ENCODE data around the gene UBAC2. TPM values are rescaled to one million over a fixed set of nuclear protein-coding genes. Genes with fewer than 3 reads are reported as not detected.

Gene UBAC2
- total RNA-seq, 1 donor from 2014 or later: 70.8 TPM

DNA sequence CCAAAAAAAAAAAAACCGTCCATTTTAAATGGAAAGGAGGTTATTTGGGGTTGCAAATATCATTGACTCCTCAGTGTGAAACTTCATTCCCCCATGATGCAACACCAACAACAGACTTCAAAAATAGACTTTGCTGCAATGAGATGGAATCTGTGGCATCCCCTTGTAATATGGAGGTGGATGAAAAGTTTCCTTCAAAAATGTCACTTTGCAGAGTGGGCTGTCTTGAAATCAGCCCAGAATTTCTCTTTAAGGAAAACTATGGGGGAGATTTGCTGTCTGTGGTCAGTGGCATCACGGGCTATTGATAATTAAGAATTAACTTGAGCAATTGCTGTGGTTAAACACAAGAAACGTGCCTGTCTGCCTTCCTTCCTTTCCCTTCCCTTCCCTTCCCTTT is 56.1 kb downstream of the UBAC2 start:
- TF ChIP-seq, protein P1, sequence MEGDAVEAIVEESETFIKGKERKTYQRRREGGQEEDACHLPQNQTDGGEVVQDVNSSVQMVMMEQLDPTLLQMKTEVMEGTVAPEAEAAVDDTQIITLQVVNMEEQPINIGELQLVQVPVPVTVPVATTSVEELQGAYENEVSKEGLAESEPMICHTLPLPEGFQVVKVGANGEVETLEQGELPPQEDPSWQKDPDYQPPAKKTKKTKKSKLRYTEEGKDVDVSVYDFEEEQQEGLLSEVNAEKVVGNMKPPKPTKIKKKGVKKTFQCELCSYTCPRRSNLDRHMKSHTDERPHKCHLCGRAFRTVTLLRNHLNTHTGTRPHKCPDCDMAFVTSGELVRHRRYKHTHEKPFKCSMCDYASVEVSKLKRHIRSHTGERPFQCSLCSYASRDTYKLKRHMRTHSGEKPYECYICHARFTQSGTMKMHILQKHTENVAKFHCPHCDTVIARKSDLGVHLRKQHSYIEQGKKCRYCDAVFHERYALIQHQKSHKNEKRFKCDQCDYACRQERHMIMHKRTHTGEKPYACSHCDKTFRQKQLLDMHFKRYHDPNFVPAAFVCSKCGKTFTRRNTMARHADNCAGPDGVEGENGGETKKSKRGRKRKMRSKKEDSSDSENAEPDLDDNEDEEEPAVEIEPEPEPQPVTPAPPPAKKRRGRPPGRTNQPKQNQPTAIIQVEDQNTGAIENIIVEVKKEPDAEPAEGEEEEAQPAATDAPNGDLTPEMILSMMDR (IDR thresholded peaks at IDR 0.05): no peak
- no peaks in the 10 kb centered on the region for H3K27me3 Mint-ChIP-seq (ENCODE audit: low read depth)
- H3K27ac Mint-ChIP-seq (ENCODE audit: unreplicated experiment): peak overlapping the region; percentile 63

DNA sequence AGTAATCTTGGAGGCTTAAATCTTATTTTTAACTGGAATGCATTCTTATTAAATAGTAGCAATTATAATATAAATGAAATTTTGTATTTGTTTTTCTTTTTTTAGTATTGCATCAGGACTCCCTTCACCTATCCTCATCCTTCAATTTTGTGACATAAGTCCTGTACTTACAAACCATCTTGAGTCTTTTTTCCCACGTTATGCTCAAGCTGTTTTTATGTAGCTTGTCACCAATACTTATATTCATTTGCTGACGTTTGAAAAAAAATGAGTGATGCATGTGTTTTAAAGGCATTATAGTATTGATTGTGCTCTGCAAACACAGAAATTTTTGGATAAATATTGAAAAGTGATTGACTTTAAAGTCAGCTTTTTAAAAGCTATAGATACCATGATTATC is 56.6 kb downstream of the UBAC2 start:
- H3K27ac Mint-ChIP-seq (ENCODE audit: unreplicated experiment): no peak overlapping the region
- DNase-seq (ENCODE audit: low spot score): no peak
- TF ChIP-seq, protein P1 (IDR thresholded peaks at IDR 0.05): no peak
- H3K9me3 Mint-ChIP-seq (ENCODE audit: low read depth): no peaks in the 10 kb centered on the region
- H3K4me1 Mint-ChIP-seq (ENCODE audit: low read depth): peaks cover 17% of the 10 kb centered on the region
- H3K4me3 Mint-ChIP-seq (ENCODE audit: unreplicated experiment): no peak overlapping the region
- no peaks in the 10 kb centered on the region for H3K27me3 Mint-ChIP-seq (ENCODE audit: low read depth)
- H3K36me3 Mint-ChIP-seq (ENCODE audit: low read depth): peaks cover 9% of the 10 kb centered on the region

More for the DNA sequence above, 56.1 kb downstream of the UBAC2 start:
- DNase-seq (ENCODE audit: low spot score): no peak
- peaks cover 9% of the 10 kb centered on the region for H3K36me3 Mint-ChIP-seq (ENCODE audit: low read depth)
- no peak overlapping the region for H3K4me3 Mint-ChIP-seq (ENCODE audit: unreplicated experiment)
- H3K9me3 Mint-ChIP-seq (ENCODE audit: low read depth): no peaks in the 10 kb centered on the region
- peaks cover 17% of the 10 kb centered on the region for H3K4me1 Mint-ChIP-seq (ENCODE audit: low read depth)

DNA sequence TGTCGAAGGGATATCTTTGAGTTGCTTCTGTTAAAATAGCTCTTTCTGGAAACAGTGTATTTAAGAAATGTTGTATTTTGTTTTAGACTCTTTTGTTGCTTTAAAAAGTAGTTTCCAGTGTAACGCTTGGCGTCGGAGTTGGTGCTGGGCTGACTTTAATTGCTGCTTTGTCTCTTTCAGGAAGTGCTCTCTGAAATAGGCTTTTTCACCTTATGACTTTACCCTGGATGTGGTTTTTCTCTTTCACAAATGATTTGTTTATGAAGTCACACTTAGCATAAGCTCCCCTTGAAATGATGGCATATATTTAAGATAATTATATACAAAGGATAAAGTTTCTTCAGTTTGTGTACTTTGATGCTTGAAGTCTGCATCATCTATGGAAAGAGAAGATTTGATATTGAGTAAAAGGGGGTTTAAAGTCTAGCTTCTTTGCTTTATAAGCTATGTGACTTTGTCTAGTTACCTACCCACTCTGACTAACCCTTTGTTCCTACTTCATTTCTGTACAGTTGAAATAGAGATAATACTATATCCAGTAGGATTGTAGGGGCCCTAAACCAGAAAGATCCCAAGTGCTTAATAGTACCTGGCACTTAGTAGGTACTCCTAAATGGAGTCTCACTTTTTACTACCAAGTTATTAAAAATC is 57.7 kb downstream of the UBAC2 start, which contains the start of gene GPR18:
Gene GPR18 (minus strand): TSS at position 170 of the 651 bp plus-strand sequence. CDS start 2,507 bp downstream, outside the sequence.
- peaks cover 9% of the 10 kb centered on the region for H3K36me3 Mint-ChIP-seq (ENCODE audit: low read depth)
- no peak within 1 kb of the TSS for H3K27ac Mint-ChIP-seq (ENCODE audit: unreplicated experiment)
- TF ChIP-seq, protein P1 (IDR thresholded peaks at IDR 0.05): no peak
- no peak for DNase-seq (ENCODE audit: low spot score)
- H3K9me3 Mint-ChIP-seq (ENCODE audit: low read depth): no peaks in the 10 kb centered on the region
- peaks cover 20% of the 10 kb centered on the region for H3K4me1 Mint-ChIP-seq (ENCODE audit: low read depth)
- no peak within 1 kb of the TSS for H3K4me3 Mint-ChIP-seq (ENCODE audit: unreplicated experiment)
- no peaks in the 10 kb centered on the region for H3K27me3 Mint-ChIP-seq (ENCODE audit: low read depth)

DNA sequence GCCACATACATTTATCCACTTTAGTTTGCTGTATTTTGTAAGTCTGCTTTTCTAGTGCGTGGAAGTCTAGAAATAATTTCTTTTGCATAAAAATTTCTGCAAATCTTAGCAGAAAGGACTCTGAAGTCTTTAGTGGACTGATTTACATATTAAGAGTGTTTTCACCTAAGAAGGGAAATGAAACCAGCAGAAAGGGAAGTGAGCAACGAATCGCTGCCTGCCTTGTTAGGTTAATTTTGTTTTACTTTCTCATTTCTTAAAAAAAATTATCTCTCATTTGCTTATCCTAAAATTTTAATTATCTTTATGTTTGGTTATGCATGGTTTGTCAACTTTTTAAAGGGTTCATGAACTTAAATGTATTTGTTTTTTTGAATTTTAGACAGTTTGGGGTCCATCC is 58.3 kb downstream of the UBAC2 start:
- Mint-ChIP-seq H3K27me3 (ENCODE audit: low read depth) (no peaks in the 10 kb centered on the region), H3K27ac (ENCODE audit: unreplicated experiment) (no peak overlapping the region), H3K4me1 (ENCODE audit: low read depth) (peaks cover 26% of the 10 kb centered on the region), H3K4me3 (ENCODE audit: unreplicated experiment) (no peak overlapping the region), H3K9me3 (ENCODE audit: low read depth) (no peaks in the 10 kb centered on the region), H3K36me3 (ENCODE audit: low read depth) (peaks cover 9% of the 10 kb centered on the region)
- TF ChIP-seq, protein P1 (IDR thresholded peaks at IDR 0.05): no peak
- no peak for DNase-seq (ENCODE audit: low spot score)

DNA sequence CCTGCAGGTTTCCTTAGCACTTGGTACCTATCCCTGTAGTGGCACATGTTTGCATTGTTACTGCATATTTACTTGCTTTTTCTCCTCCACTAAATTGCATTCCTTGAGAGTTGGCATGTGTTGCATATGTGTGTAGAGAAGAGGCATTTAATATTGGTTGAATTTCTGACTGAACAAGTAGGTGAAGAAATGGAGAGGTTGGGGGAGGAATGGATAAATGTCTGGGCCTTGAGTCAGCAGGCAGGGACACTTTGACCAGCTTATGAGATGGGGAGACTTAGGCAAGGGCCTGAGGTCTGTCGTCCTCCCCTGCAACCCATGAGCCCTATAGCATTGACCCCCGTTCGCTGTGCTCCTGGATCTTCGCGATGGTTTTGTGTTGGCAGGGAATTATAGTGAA is 59.6 kb downstream of the UBAC2 start:
- Mint-ChIP-seq H3K4me1 (ENCODE audit: low read depth) (peaks cover 26% of the 10 kb centered on the region), H3K27me3 (ENCODE audit: low read depth) (no peaks in the 10 kb centered on the region), H3K9me3 (ENCODE audit: low read depth) (no peaks in the 10 kb centered on the region), H3K27ac (ENCODE audit: unreplicated experiment) (no peak overlapping the region), H3K36me3 (ENCODE audit: low read depth) (peaks cover 3% of the 10 kb centered on the region), H3K4me3 (ENCODE audit: unreplicated experiment) (no peak overlapping the region)
- no peak for DNase-seq (ENCODE audit: low spot score)
- TF ChIP-seq, protein P1 (IDR thresholded peaks at IDR 0.05): no peak
